ENCODE data around the gene ARHGDIB.

Gene ARHGDIB

GRCh38 chr12:14927267-14927666 lies 34.1 kb downstream of the ARHGDIB start:
- DNase-seq, result no peak

DNA sequence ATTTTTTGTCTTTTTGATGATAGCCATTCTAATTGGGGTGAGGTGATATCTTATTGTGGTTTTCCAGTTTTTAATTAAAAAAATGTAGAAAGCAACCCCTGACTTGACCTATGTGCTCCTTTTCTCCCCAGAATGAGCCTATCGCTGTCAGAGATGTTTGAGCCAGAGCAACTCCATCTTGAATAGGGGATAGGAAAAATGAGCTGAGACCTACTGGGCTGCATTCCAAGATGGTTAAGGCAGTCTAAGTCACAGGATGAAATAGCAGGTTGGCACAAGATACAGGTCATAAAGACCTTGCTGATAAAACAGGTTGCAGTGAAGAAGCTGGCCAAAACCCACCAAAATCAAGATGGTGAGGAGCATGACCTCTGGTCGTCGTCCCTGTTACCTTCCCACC lies 36.9 kb downstream of the ARHGDIB start:
- DNase-seq, result no peak

DNA sequence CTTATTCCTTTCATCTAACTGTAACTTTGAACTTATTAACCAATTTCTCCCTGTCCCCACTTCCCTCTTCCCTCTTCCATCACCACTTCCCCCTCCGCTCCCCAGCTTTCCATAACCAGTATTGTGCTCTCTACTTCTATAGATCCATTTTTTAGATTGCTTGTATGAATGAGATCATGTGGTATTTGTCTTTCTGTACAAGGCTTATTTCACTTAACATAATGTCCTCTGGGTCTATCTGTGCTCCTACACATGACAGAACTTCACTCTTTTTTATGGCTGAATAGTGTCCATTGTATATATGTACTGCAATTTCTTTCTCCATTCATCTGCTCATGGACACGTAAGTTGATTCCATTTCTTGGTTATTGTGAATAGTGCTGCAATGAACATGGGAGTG lies 37.5 kb downstream of the ARHGDIB start:
- no peak for DNase-seq

DNA sequence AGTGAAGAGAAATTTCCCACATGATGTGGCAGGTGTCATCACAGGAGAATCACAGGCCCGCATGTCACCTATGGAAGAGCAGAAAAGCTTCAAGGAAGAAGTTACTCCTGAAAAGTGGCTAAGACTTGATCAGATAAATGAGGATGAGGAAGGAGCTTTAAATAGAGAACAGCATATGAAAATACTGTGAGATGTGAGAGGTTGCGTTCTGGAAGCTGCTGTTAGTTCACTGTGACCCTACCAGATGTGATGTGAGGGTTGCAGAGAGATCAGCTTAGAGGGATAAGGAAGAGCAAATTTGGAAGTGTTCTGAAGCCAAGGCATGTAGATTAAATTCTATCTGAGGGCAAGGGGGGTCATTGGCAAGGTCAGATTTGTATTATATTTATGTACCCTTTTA lies 40.2 kb downstream of the ARHGDIB start:
- DNase-seq, result no peak

DNA sequence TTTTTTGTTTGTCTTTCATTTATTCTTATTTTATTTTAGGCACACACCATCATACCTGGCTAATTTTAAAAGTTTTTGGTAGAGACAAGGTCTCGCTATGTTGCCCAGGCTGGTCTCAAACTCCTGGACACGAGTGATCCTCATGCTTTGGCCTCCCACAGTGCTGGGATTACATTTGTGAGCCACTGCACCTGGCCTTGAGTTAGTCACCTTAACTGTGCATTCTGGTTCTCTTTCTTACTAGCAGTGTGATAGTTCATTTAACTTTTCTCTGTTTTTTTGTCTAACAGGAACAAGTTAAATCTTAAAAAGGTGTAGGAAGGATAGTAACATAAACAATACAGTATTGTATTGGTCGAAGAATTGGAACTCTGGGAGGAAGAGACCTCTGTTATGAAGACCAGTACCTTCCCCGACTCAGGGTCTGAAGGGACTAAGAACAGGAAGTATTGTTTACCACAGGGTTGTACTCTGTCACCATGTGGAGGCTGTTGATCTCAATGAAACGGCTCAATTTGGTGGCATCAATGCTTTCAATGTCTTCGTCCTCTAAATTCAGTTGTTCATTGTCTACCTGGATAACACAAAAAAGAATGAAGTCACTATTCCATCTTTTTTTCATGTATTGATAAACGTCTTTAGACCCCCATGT lies 40.8 kb downstream of the ARHGDIB start:
- DNase-seq, result no peak

DNA sequence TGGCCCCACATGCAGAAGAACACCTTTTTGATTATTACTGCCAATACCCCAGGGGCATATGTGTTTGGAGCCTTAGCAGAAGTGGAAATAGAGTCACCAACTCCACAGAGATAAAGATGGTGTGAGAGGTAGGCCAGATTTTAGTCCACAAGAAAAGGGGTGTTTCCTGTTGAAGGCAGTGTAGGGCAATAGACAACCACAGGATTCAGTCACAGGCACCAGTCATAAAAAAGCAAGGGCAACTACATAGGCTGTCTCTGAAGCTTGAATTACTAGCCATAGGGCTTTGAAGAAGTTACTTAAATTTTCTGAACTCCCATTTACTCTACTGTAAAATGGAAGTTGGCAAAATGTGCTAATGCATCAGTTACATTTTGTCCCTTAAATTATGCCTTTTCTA lies 41.9 kb downstream of the ARHGDIB start:
- no peak for DNase-seq

DNA sequence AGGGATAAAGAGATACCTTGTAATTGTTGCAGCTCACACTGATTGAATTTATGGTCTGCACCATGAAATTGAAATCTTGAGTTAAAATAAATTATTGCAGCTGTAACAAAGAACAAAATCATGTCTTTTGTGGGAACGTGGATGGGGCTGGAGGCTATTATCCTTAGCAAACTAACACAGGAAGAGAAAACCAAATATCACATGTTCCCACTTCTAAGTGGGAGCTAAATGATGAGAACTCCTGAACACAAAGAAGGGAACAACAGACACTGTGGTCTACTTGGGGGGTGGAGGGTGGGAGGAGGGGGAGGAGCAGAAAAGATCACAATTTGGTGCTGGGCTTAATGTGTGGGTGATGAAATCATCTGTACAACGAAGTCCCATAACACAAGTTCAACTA lies 45.7 kb downstream of the ARHGDIB start:
- DNase-seq, result no peak

GRCh38 chr12:14913381-14913781 lies 48.0 kb downstream of the ARHGDIB start:
- peak; percentile 86 for DNase-seq

- DNase-seq, result no peak
These were observed 50.3 kb downstream of the ARHGDIB start for GRCh38 chr12:14911131-14911530.

DNA sequence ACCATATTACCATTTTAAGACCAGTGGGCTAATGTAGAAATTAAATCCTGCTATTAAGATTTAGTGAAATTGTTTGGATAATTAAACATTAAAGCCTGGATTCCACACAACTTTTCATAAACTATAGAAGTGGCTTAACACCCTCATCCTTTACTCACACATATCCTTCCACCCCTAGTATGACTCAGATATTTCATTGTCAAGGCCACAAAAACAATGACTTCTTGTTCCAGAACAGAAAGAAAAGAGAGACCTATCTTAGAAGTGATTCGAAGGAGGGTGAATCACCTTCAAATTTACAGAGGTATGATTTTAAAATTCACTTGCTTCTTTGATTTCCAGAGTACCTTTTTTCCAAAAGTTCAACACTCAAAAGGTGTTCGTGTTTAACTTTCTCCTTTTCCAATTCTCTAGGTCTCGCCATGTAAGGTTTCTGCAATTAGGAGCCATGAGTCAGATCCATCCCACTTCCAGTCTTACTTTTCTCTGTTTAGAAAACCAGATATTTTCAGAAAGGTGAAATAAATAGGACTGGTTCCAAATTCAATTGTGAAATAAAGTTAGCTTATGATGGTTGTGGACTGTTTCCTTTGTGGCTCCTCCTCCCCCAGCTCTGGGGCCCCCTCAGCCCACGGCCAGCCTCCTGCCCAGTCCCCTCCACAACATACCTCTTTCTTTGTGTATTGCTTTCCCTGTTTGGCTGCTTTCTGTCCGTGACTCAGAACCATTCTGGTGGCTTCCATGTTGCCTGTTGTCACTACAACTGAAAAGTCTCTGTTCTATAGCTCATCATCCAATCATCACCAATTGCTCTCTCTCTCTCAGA lies 51.1 kb downstream of the ARHGDIB start:
- no peak for DNase-seq

DNA sequence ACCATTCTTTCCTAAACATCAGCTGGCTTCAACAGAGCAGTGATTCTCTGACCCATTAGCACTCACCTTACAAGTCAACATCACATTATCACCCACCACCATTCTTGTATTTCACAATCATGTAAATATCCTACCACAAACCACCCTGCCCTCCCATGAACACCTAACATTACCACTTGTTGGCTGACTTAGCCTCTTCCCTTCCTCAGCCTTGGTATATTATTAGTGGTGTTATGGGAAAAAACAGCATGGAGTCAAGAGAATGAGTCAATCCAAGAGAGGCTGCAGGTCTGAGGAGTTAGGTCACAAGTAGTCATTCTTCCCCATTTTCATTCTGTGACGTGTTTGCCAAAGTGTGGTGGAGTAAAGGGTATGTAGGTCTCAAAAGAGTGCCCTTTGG lies 53.4 kb downstream of the ARHGDIB start:
- no peak for DNase-seq

GRCh38 chr12:14906114-14906513 lies 55.3 kb downstream of the ARHGDIB start:
- no peak for DNase-seq

GRCh38 chr12:14905269-14906004 lies 56.0 kb downstream of the ARHGDIB start:
- DNase-seq, result no peak

GRCh38 chr12:14904854-14905253 lies 56.5 kb downstream of the ARHGDIB start:
- DNase-seq, result no peak

GRCh38 chr12:14903386-14904098 lies 57.9 kb downstream of the ARHGDIB start:
- DNase-seq, result no peak

DNA sequence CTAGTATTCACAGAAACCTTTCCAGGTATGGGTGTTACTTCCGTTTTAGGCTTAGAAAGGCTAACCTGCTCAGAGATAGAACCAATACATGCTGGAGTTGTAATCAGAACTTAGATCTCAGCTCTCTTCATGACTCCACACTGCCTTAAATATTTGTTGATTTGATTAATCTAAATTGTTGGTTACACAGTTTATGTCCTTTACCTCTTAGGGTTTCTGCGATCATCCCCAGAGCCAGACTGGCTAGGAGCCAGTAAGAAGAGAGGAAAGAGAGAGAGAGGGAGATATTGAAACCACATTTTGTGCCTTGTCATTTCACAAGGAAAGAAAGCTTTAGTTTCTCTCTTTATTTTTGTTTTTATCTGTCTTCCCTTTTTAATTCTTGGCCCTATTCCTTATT lies 58.9 kb downstream of the ARHGDIB start:
- DNase-seq, result no peak

GRCh38 chr12:14901228-14901562 lies 60.2 kb downstream of the ARHGDIB start:
- DNase-seq, result no peak

DNA sequence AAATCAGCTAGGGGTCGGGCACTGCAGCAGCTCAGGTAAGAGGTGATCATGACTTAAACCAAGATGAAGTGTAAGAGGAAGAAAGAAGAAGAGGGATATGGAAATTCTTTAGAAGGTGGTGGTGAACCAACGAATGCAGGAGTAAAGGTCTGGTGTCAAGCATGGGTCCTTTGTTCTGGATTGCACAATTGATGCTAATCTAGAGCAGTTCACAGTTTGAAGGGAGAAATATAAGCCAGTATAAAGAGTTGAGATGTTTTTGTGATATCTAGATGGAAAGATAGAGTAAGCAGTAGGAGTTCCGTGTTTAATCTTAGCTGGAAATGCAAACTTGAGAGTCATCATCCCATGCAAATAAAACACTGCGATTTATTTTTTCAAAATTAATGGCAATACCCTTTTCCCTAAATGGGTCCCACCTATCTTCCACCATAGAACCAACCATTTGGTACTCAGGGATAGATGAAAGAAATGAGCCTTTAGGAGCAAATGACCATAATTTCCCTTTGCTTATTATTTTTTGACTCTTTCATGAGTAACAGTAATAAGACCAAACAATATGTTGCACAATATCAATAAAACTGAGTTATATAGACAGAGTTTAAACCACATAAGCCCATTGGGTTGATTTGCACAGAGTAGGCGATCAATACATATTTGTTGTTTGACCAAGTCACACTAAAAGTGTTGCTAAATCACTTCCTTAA lies 60.7 kb downstream of the ARHGDIB start:
- DNase-seq, result no peak

GRCh38 chr12:14896521-14897169 lies 64.8 kb downstream of the ARHGDIB start:
- DNase-seq, result peak; percentile 64

DNA sequence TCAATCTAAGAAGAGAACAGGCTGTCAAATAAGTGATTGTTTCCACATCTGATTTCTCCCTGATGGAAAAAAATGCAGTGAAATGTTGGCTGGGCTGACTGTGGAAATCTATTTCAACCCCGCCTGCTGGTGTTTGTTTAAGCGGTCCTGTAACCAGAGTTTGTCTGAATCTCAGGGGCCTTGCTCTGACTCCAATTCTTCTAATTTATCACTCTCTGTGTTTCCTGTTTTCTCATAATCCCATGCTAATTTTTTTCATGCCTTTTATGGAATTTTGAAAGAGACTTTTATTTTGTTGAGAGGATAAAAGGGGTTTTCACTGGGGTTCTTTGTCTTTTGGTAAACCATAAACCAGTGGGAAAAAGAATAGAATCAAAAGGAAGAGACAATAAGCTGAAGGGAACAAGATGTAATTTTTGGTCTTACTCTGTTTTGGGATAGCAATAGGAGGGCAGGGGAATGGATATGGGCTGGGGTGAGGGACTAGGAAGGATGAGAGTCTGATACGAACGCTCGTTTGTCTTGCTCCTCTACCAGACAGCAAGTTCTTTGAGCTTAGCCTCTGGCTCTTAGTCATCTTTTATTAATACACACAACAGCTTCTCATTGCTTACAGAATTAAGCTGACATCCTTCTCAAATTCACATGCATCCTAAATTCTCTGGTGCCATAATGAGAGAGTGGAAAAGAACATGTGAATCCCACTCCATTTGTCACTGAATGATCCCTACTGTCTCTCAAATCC lies 67.7 kb downstream of the ARHGDIB start:
- no peak for DNase-seq

- no peak for DNase-seq
These were observed 68.5 kb downstream of the ARHGDIB start for GRCh38 chr12:14892726-14893505.
